CD4-positive, alpha-beta T cell (primary cell): ENCODE data around the gene POLD1. TPM values are rescaled to one million over a fixed set of nuclear protein-coding genes. Genes with fewer than 3 reads are reported as not detected.

ENCODE experiments used
- ATAC-seq: fragments of 200-7000 bp; cut with Tn5 transposase; one replicate; pipeline ENCODE4 v1.10.0; 2022; ENCODE audit warnings: mild to moderate bottlenecking; ENCODE audit not compliant: poor library complexity
- CTCF ChIA-PET: fragments of 350-600 bp; sonication (Branson Sonifier 250); formaldehyde crosslinking; loops from one replicate; lab custom pipeline; 2021; ENCODE audit warnings: antibody characterized with exemption, inconsistent platforms; lab: Charles Lee
- POLR2A ChIA-PET: fragments of 350-600 bp; sonication (Branson Sonifier 250); formaldehyde crosslinking; loops from one replicate; lab custom pipeline; 2021; ENCODE audit warnings: antibody characterized with exemption, inconsistent platforms; lab: Charles Lee
- DNase-seq, 14 experiments: peaks; one replicate each; pipeline ENCODE4 v3.0.0-alpha.2; 2013 to 2020; ENCODE audit warnings: mixed read lengths in 2 of 14
- H3K27ac ChIP-seq, 2 donors: one replicate each; pipeline versions ENCODE4 v1.5.1 to v1.7.0; 2013; ENCODE audit warnings: low read length in 2 of 2, low read depth in 1 of 2, mild to moderate bottlenecking in 1 of 2
- H3K27me3 ChIP-seq, 2 experiments: 1 replicate in 1 of 2; 2 replicates in 1 of 2; pipeline versions ENCODE4 v1.6.1 to v1.7.0; 2013; ENCODE audit warnings: low read length in 2 of 2, control low read depth in 1 of 2, mild to moderate bottlenecking in 1 of 2, moderate library complexity in 1 of 2; ENCODE audit not compliant: insufficient read depth in 2 of 2, control insufficient read depth in 1 of 2
- H3K36me3 ChIP-seq: one replicate; pipeline ENCODE4 v1.6.1; 2013; ENCODE audit warnings: low read length, control low read depth; ENCODE audit not compliant: insufficient read depth
- H3K4me1 ChIP-seq: one replicate; pipeline ENCODE4 v1.6.1; 2013; ENCODE audit warnings: low read length, control low read depth; ENCODE audit not compliant: insufficient read depth
- H3K4me3 ChIP-seq: one replicate; pipeline ENCODE4 v1.5.1; 2013; ENCODE audit warnings: mild to moderate bottlenecking, low read length, moderate library complexity
- H3K9me3 ChIP-seq, 2 experiments: 1 replicate in 1 of 2; 2 replicates in 1 of 2; pipeline versions ENCODE4 v1.6.1 to v1.7.0; 2013; ENCODE audit warnings: low read length in 2 of 2, mild to moderate bottlenecking in 2 of 2, control low read depth in 1 of 2, moderate library complexity in 1 of 2; ENCODE audit not compliant: control insufficient read depth in 1 of 2, insufficient read depth in 1 of 2
- H3K27ac Mint-ChIP-seq: one replicate; pipeline ENCODE4 v1.8.0; 2020; ENCODE audit warnings: mixed read lengths
- H3K27me3 Mint-ChIP-seq: one replicate; pipeline ENCODE4 v1.8.0; 2021; ENCODE audit warnings: mixed read lengths
- H3K36me3 Mint-ChIP-seq: one replicate; pipeline ENCODE4 v1.8.0; 2021; ENCODE audit warnings: low read depth, mixed read lengths
- H3K4me1 Mint-ChIP-seq: one replicate; pipeline ENCODE4 v1.8.0; 2021; ENCODE audit warnings: low read depth, mixed read lengths
- H3K4me3 Mint-ChIP-seq: one replicate; pipeline ENCODE4 v1.8.0; 2020; ENCODE audit warnings: mild to moderate bottlenecking, mixed read lengths
- H3K9me3 Mint-ChIP-seq: one replicate; pipeline ENCODE4 v1.8.0; 2020; ENCODE audit warnings: mixed read lengths
- CTCF ChIP-seq: fragments of 200-600 bp; IDR thresholded peaks from one replicate; pipeline ENCODE4 v1.8.0; 2022; ENCODE audit warnings: antibody characterized with exemption, mild to moderate bottlenecking
- intact Hi-C, 2 experiments: fragments of 100-400 bp; cut with DNase I in 1 of 2; cut with micrococcal nuclease in 1 of 2; formaldehyde crosslinking; loops; one replicate each; pipeline versions ENCODE4 v1.15.1 to v1.9.0; 2023 to 2025; cut with DNase I, micrococcal nuclease
- total RNA-seq, 174 experiments: library from RNA in 2 of 174; stranded (reverse) in 2 of 174; gene quantifications; one replicate each; pipeline ENCODE4 v1.2.3 and lab custom pipeline; 2021 to 2026

POLD1 gene
- total RNA-seq, 2 experiments from 2014 or later, result 22.1 to 24.2 TPM

- Mint-ChIP-seq H3K27me3 (no peaks in the 10 kb centered on the region), H3K27ac (no peak overlapping the region), H3K4me1 (peaks cover 83% of the 10 kb centered on the region), H3K4me3 (no peak overlapping the region), H3K9me3 (no peaks in the 10 kb centered on the region), H3K36me3 (peaks cover 7% of the 10 kb centered on the region)
- H3K9me3 ChIP-seq, result peaks cover 0 to 4% of the 10 kb centered on the region in 2 experiments
- H3K27ac ChIP-seq, result no peak overlapping the region
- H3K36me3 ChIP-seq, result no peaks in the 10 kb centered on the region
- DNase-seq (no peak), ATAC-seq (no peak)
- intact Hi-C loops, result no loop called here
- H3K4me1 ChIP-seq, result peaks cover 63% of the 10 kb centered on the region
- no peak overlapping the region for H3K4me3 ChIP-seq
- no peak for TF ChIP-seq CTCF
- CTCF ChIA-PET, result no interaction called here
- H3K27me3 ChIP-seq, result no peaks in the 10 kb centered on the region
- POLR2A ChIA-PET, result interaction anchor here (0.7 kb wide), 1 partner anchor 14 kb away, joined by 3 read pairs; the partner anchor contains the start of gene NR1H2
These were observed 22.1 kb upstream of the POLD1 start for GRCh38 chr19:50362030-50362412.

- ChIA-PET CTCF (no interaction called here), POLR2A (no interaction called here)
- no peak overlapping the region for H3K4me3 ChIP-seq
- peaks cover 79% of the 10 kb centered on the region for H3K4me1 Mint-ChIP-seq
- intact Hi-C loops, result no loop called here
- DNase-seq (peak in 1 of 14 experiments; percentile 10), ATAC-seq (no peak)
- no peaks in the 10 kb centered on the region for H3K36me3 ChIP-seq
- peak overlapping the region; percentile 54 for H3K4me3 Mint-ChIP-seq
- H3K4me1 ChIP-seq, result peaks cover 58% of the 10 kb centered on the region
- peaks cover 7% of the 10 kb centered on the region for H3K36me3 Mint-ChIP-seq
- H3K9me3 ChIP-seq, result peaks cover 0 to 4% of the 10 kb centered on the region in 2 experiments
- H3K27me3 ChIP-seq, result no peaks in the 10 kb centered on the region
- H3K9me3 Mint-ChIP-seq, result no peaks in the 10 kb centered on the region
- H3K27ac ChIP-seq, result no peak overlapping the region
- TF ChIP-seq CTCF, result no peak
- peak overlapping the region; percentile 15 for H3K27ac Mint-ChIP-seq
- no peaks in the 10 kb centered on the region for H3K27me3 Mint-ChIP-seq
These were observed 21.3 kb upstream of the POLD1 start for GRCh38 chr19:50362656-50363424.

DNA sequence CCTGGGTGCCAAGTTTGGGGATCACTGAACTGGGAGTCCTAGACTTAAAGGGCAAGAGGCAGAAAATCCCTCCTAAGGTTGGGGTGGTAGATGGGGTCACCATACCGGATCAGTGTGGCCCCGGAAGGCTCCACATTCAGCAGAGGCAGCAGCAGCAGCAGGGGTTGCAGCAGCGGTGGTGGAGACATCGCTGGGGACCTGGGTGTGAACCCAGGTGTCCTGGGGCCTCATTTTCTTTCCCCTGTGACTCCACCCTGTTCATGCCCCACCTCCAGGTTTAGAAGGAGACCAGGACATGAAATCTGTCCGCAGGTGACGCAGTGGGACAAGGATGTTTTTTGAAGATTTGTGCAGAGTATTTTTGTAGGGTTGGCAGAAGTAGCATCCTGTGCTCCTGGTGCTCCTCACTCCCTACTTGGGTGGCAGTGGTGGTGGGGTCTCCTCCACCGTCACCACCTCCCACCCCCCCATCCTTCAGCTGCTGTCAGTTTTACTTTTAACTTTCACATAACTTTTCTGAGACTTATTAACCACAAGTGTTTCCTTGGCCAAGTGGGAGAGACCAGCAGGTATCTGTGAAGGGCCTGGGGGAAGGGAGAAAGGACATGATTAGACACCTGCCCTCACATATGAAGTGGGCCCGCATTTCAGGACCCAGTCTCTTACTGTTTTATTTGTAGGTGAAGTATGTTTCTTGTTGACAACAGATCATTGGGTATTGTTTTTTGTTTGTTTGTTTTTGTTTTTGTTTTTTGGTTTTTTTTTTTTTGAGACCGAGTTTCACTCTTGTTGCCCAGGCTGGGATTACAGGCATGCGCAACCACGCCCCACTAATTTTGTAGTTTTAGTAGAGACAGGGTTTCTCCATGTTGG lies 18.5 kb upstream of the POLD1 start, which contains the start of gene NAPSA:
NAPSA (minus strand) TSS at position 206 of the 873 bp plus-strand sequence; CDS start at position 188, 18 bp downstream.
- POLR2A ChIA-PET, result interaction anchor here (0.7 to 4.9 kb wide), 4 partner anchors 8 to 63 kb away, joined by 3 to 41 read pairs (median 10); partner anchors contain the start of genes NR1H2 and POLD1
- CTCF ChIA-PET, result interaction anchor here (1.1 to 1.4 kb wide), 3 partner anchors 8 to 18 kb away, joined by 3 to 7 read pairs (median 3); partner anchors contain the start of gene POLD1
- H3K36me3 Mint-ChIP-seq, result no peaks in the 10 kb centered on the region
- Histone ChIP-seq H3K4me3 (no peak within 1 kb of the TSS), H3K27me3 (no peaks in the 10 kb centered on the region), H3K36me3 (no peaks in the 10 kb centered on the region), H3K4me1 (peaks cover 53% of the 10 kb centered on the region), H3K27ac (no peak within 1 kb of the TSS), H3K9me3 (no peaks in the 10 kb centered on the region)
- peak within 1 kb of the TSS; percentile 76 for H3K27ac Mint-ChIP-seq
- H3K27me3 Mint-ChIP-seq, result no peaks in the 10 kb centered on the region
- DNase-seq (peak in 1 of 14 experiments; percentile 25), ATAC-seq (no peak)
- TF ChIP-seq CTCF, result no peak
- no peaks in the 10 kb centered on the region for H3K9me3 Mint-ChIP-seq
- intact Hi-C loops, result loop anchor here in 1 of 2 experiments (5.0 kb wide), 1 partner anchor 112 kb away; the partner anchor contains the start of genes EMC10 and GARIN5A
- H3K4me1 Mint-ChIP-seq, result peaks cover 67% of the 10 kb centered on the region
- H3K4me3 Mint-ChIP-seq, result peak within 1 kb of the TSS; percentile 48
